NT2/D1 (cell line): ENCODE results near the gene PBRM1.

Source experiments
- SUZ12 ChIP-seq: IDR thresholded peaks from 2 replicates; pipeline ENCODE4 v1.6.1; 2011; ENCODE audit not compliant: insufficient read length, insufficient read depth; ENCODE audit errors: extremely low read depth
- YY1 ChIP-seq: IDR thresholded peaks from 2 replicates; pipeline ENCODE4 v1.6.1; 2011; ENCODE audit not compliant: insufficient read length, insufficient read depth
- ZNF274 ChIP-seq: IDR thresholded peaks from 2 replicates; pipeline ENCODE4 v1.6.1; 2011; ENCODE audit warnings: mild to moderate bottlenecking, low read depth, low read length

- TF ChIP-seq ZNF274 (no peak), YY1 (no peak), SUZ12 (no peak)
These were observed 128.4 kb downstream of the PBRM1 start for GRCh38 chr3:52557011-52557960.
